ENCODE data around the gene TCF7L2.

The TCF7L2 gene

DNA sequence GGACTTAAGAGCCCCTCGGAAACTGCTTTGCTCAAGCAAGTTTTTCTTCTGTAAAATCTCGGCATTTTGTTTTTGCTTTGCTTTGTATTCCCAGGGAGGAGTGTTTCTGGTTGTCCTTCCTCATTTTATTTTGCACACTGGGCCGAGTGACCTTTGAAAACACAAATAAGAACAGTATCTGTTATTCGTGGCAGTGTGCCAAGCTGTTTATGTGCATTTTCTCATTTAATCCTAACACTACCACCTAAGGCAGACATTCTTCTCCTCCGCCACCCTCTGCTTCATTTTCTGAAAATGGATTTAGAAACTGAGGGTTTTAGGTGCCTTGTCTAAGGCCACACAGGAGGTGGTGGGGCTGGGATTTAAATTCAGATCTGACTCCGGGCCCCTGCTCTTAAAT, 218.5 kb downstream of the TCF7L2 start:
- Histone ChIP-seq H3K4me1 (ENCODE audit: control insufficient read depth, insufficient read depth, low read length, poor library complexity, severe bottlenecking) (no peaks in the 10 kb centered on the region), H3K27ac (ENCODE audit: low read depth, low read length, severe bottlenecking) (no peak overlapping the region), H3K4me3 (ENCODE audit: extremely low read depth, insufficient read depth, low read length, poor library complexity, severe bottlenecking) (no peak overlapping the region), H3K36me3 (ENCODE audit: control insufficient read depth, insufficient read depth, low read length) (peaks cover 35% of the 10 kb centered on the region), H3K9me3 (ENCODE audit: control insufficient read depth, low read length) (no peaks in the 10 kb centered on the region)
- WGBS, 2 experiments (ENCODE audit: insufficient coverage in 2 of 2), result 87 to 97% methylated on average over 4 to 5 of the region's 6 CpGs

DNA sequence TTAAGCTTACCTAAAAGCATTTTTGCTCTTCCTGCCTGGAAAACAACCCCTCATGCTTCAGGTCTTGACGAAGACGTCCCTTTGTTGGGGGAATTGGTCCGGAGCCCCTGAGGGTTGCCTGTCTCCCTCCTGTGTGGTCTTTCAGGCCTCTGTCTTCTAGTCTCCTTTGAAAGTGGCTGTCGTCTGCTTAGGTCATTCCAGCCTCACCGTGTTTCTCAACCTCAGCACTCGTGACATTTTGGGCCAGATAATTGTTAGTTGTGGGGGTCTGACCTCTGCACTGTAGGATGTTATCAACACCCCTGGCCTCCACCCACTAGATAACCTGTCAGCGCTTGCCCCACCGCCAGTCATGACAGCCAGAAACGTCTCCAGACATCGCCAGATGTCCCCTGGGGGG, 219.1 kb downstream of the TCF7L2 start:
- H3K36me3 ChIP-seq (ENCODE audit: control insufficient read depth, insufficient read depth, low read length), result peaks cover 30% of the 10 kb centered on the region
- no peaks in the 10 kb centered on the region for H3K9me3 ChIP-seq (ENCODE audit: control insufficient read depth, low read length)
- H3K4me1 ChIP-seq (ENCODE audit: control insufficient read depth, insufficient read depth, low read length, poor library complexity, severe bottlenecking), result no peaks in the 10 kb centered on the region
- no peak overlapping the region for H3K27ac ChIP-seq (ENCODE audit: low read depth, low read length, severe bottlenecking)
- H3K4me3 ChIP-seq (ENCODE audit: extremely low read depth, insufficient read depth, low read length, poor library complexity, severe bottlenecking), result no peak overlapping the region
- WGBS, 2 experiments (ENCODE audit: insufficient coverage in 2 of 2), result 58 to 71% methylated on average over 9 of the region's 10 CpGs

DNA sequence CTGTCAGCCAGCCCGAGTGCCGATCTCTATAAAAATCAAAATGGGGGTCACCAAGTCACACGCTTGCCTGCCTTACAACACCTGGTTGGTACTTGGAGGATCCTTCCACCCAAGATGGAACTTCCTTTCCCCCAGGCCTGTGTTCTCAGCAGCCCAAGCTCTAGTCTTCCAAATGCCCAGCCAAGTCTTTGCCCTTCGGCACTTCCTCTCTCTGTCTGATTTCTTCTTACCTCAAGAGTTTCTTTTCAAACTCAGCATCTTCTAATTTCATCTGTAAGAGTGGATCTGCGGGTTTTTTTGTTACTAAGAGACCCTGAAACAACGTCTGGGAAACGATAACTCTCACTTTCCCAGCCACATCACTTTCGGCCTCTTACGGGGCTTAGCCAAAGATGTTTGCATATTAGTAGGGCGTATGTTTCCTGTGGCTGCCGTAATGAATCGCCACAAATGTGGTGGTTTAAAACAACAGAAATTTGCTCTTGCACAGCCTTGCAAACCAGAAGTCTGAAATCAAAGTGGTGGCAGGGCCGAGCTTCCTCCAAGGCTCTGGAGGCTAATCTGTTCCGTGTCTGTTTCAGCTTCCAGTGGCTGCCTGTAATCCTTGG, 219.9 kb downstream of the TCF7L2 start:
- Histone ChIP-seq H3K27ac (ENCODE audit: low read depth, low read length, severe bottlenecking) (no peak overlapping the region), H3K4me3 (ENCODE audit: extremely low read depth, insufficient read depth, low read length, poor library complexity, severe bottlenecking) (no peak overlapping the region), H3K4me1 (ENCODE audit: control insufficient read depth, insufficient read depth, low read length, poor library complexity, severe bottlenecking) (no peaks in the 10 kb centered on the region), H3K9me3 (ENCODE audit: control insufficient read depth, low read length) (no peaks in the 10 kb centered on the region), H3K36me3 (ENCODE audit: control insufficient read depth, insufficient read depth, low read length) (peaks cover 24% of the 10 kb centered on the region)
- 97% methylated on average over 13 of the region's 14 CpGs for WGBS, 2 experiments (ENCODE audit: insufficient coverage in 2 of 2)

DNA sequence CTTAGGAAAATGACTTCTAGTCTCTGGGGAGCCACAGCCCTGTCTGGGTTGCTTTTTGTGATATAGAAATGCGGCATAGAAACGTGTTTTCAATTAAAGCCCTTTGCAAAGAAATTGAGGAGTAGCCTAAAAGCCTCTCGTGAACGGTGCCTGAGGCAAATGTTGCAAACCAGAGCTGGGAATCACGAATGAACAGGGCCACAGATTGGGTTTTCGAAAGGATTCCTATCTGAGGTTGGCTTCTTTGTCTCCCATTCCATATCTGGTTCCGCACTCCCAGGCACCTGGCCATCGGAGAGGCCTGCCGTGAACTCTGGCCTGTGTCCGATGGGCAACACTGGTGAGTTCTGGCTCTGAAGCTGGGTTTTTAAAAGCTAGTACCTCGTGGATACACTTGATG, 221.6 kb downstream of the TCF7L2 start:
- no peaks in the 10 kb centered on the region for H3K9me3 ChIP-seq (ENCODE audit: control insufficient read depth, low read length)
- WGBS, 2 experiments (ENCODE audit: insufficient coverage in 2 of 2), result 94 to 96% methylated on average over 11 of the region's 11 CpGs

DNA sequence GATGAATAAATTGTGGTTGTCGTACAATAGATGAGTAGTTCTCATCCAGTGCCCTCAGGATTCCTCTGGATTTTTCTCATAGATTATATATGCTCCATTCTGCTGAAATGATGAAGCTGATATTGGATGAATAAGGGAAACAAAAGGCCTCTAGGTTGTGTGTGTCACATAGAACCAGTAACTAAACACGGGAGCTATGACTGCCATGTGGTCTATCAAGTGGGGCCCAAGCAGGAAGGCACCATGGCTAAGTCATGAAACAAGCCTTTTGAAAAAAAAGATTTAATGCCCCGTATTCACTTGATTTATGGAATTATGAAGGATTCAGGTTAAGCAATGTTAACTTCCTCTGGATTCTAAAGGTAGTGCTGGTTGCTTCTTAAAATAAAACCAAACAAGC, 225.1 kb downstream of the TCF7L2 start:
- Histone ChIP-seq H3K4me1 (ENCODE audit: control insufficient read depth, insufficient read depth, low read length, poor library complexity, severe bottlenecking) (peaks cover 7% of the 10 kb centered on the region), H3K27ac (ENCODE audit: low read depth, low read length, severe bottlenecking) (no peak overlapping the region), H3K36me3 (ENCODE audit: control insufficient read depth, insufficient read depth, low read length) (no peaks in the 10 kb centered on the region), H3K4me3 (ENCODE audit: extremely low read depth, insufficient read depth, low read length, poor library complexity, severe bottlenecking) (no peak overlapping the region), H3K9me3 (ENCODE audit: control insufficient read depth, low read length) (no peaks in the 10 kb centered on the region)
- 85 to 91% methylated on average over 1 to 2 of the region's 3 CpGs for WGBS, 2 experiments (ENCODE audit: insufficient coverage in 2 of 2)

More for the DNA sequence above, 221.6 kb downstream of the TCF7L2 start:
- H3K36me3 ChIP-seq (ENCODE audit: control insufficient read depth, insufficient read depth, low read length), result peaks cover 10% of the 10 kb centered on the region
- no peak overlapping the region for H3K27ac ChIP-seq (ENCODE audit: low read depth, low read length, severe bottlenecking)
- no peak overlapping the region for H3K4me3 ChIP-seq (ENCODE audit: extremely low read depth, insufficient read depth, low read length, poor library complexity, severe bottlenecking)
- peaks cover 7% of the 10 kb centered on the region for H3K4me1 ChIP-seq (ENCODE audit: control insufficient read depth, insufficient read depth, low read length, poor library complexity, severe bottlenecking)

DNA sequence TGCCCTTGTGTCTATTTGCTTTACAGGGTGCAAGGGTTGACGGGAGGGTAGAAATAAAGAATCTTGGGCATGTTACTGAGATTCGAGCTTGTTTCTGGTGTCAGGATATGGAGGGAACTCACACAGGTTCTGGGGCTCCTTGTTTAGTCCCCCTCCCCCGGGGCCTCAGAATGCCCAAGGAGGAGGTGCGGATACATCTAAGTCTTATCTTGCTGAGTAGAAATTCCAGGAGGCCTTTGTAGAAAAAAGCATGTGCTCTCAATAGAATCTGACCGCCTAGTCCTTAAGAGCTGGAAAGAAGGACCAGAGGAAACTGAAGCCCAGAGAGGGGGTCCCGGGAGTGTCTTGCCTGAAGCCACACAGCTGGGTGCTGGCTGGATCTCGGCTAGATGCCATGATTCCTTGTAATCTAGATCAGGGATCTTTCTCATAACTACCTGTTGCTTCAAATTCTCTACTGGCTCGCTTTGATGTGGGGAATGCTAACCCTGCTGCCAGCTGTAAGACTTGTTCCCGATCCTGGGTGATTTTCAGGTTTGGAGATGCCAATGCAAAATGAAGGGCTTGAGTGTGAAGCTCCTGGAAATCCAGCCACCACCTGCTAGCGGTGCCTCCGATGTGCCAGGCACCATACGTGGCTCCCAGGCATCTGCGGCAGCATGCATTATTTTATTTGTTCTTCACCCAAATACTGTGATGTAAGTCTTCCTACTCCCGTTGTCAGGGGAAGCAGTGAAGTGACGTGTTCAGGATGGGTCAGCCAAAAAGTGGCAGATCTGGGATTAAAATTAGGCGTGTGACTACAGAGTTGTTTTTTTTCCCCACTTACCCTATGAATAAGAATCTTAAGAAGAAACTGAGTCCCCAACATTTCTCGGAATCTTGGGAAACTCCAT, 226.0 kb downstream of the TCF7L2 start:
- Histone ChIP-seq H3K9me3 (ENCODE audit: control insufficient read depth, low read length) (no peaks in the 10 kb centered on the region), H3K27ac (ENCODE audit: low read depth, low read length, severe bottlenecking) (no peak overlapping the region), H3K36me3 (ENCODE audit: control insufficient read depth, insufficient read depth, low read length) (no peaks in the 10 kb centered on the region), H3K4me3 (ENCODE audit: extremely low read depth, insufficient read depth, low read length, poor library complexity, severe bottlenecking) (no peak overlapping the region), H3K4me1 (ENCODE audit: control insufficient read depth, insufficient read depth, low read length, poor library complexity, severe bottlenecking) (peaks cover 12% of the 10 kb centered on the region)
- 96 to 97% methylated on average over 9 to 11 of the region's 17 CpGs for WGBS, 2 experiments (ENCODE audit: insufficient coverage in 2 of 2)

DNA sequence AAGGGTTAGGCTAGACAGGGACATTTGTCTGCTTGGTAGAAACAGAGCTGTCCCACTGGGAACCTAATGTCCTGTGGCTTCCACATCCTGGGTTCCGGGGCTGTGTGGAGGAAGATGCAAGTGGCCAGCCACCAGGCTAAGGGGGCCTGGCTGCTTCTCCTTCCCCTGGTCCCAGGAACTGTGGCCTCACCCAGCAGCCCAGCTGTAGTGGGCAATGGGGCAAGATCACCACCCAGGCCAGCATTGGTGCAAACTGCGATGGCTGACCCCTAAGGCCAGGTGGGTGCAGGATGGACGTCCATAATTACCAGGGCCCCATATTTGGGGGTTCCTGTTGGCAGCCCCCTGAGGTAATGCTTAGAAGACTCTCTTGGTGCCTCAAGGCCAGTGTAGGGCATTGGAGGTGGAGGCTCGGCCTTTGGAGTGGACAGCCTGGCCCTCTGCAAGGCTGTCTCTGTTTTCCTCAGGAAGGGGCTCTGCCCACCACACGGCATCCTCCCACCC, 226.7 kb downstream of the TCF7L2 start:
- Histone ChIP-seq H3K9me3 (ENCODE audit: control insufficient read depth, low read length) (no peaks in the 10 kb centered on the region), H3K4me1 (ENCODE audit: control insufficient read depth, insufficient read depth, low read length, poor library complexity, severe bottlenecking) (peaks cover 14% of the 10 kb centered on the region), H3K36me3 (ENCODE audit: control insufficient read depth, insufficient read depth, low read length) (no peaks in the 10 kb centered on the region), H3K4me3 (ENCODE audit: extremely low read depth, insufficient read depth, low read length, poor library complexity, severe bottlenecking) (no peak overlapping the region), H3K27ac (ENCODE audit: low read depth, low read length, severe bottlenecking) (no peak overlapping the region)
- WGBS, 2 experiments (ENCODE audit: insufficient coverage in 2 of 2), result 85 to 98% methylated on average over 2 to 4 of the region's 5 CpGs

DNA sequence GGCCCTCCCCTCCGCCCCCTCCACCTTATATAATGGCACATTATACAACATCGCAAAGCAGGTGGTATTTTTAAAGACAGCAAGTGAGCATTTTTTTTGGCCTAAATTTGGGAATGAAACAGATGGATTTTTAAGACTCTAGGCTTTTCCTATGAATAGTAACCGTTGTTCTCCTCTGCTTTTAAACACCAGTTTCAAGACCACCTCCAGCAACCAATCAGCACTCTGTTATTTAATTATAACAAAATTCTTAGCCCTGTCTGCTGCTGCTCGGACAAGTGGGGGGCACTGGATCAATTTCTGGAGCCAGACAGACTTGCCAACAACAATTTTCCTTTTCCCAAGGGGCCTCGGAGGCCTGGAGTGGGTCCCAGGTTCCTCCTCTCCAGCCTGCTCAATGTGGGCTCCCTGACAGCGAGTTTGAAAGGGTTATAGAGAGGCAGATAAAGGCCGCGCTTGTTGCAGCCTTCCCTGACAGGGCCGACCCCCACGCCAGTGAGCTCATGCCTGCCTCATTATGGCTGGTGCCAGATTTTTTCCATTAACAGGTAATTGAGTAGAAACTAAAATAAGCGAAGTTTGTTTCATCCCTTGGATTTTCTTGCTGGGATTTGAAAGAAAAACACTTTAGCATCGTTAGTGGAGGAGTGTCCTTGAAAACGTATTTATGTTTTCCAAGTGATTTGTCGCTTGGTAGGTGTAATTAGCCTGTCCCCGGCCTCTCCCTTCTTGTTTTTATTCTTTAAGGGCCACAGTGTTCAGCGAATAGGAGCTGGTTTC, 227.3 kb downstream of the TCF7L2 start:
- Histone ChIP-seq H3K9me3 (ENCODE audit: control insufficient read depth, low read length) (no peaks in the 10 kb centered on the region), H3K36me3 (ENCODE audit: control insufficient read depth, insufficient read depth, low read length) (no peaks in the 10 kb centered on the region), H3K4me3 (ENCODE audit: extremely low read depth, insufficient read depth, low read length, poor library complexity, severe bottlenecking) (no peak overlapping the region), H3K27ac (ENCODE audit: low read depth, low read length, severe bottlenecking) (no peak overlapping the region), H3K4me1 (ENCODE audit: control insufficient read depth, insufficient read depth, low read length, poor library complexity, severe bottlenecking) (peaks cover 14% of the 10 kb centered on the region)
- 79 to 88% methylated on average over 8 to 11 of the region's 16 CpGs for WGBS, 2 experiments (ENCODE audit: insufficient coverage in 2 of 2)

DNA sequence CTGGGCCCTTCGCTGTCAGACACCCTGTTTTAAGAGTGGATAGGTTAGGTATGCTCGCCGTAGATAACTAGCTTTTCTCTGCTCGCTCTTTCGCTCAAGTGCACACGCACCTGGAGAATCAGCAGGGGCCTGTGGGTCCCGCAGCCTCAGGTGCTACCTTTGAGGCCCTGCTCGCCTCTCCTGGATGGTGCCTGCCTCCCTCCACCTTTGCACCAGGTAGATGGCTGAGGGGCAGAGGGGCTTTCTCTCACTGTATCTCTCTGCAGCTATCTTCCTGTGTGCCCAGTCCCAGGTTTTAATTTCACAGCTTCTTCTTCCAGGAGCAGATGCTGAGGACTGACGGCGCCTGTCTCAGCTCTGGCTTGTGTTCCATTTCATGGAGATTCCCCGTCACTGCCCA, 227.9 kb downstream of the TCF7L2 start:
- 92 to 97% methylated on average over 6 to 11 of the region's 11 CpGs for WGBS, 2 experiments (ENCODE audit: insufficient coverage in 2 of 2)
- H3K4me3 ChIP-seq (ENCODE audit: extremely low read depth, insufficient read depth, low read length, poor library complexity, severe bottlenecking), result no peak overlapping the region
- no peak overlapping the region for H3K27ac ChIP-seq (ENCODE audit: low read depth, low read length, severe bottlenecking)
- H3K36me3 ChIP-seq (ENCODE audit: control insufficient read depth, insufficient read depth, low read length), result no peaks in the 10 kb centered on the region
- H3K4me1 ChIP-seq (ENCODE audit: control insufficient read depth, insufficient read depth, low read length, poor library complexity, severe bottlenecking), result peaks cover 14% of the 10 kb centered on the region
- no peaks in the 10 kb centered on the region for H3K9me3 ChIP-seq (ENCODE audit: control insufficient read depth, low read length)

DNA sequence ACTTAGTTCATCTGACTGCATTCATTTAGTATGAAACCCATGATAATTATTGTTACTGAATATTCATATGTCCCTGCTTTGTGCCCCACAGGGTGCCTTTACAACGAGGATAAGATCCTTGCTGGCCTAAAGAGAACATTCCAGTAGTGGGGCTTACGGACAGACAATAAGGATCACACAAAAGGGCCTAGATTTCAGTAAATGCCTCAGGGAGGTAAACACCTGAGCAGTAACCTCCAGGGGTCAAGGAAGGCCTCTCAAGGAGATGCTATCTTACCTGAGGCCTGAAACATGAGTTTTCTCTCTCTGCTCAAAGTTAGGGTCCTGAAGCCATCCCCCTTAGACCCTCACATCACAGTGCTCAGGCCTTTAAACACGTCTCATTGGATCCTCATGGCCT, 228.7 kb downstream of the TCF7L2 start:
- Histone ChIP-seq H3K27ac (ENCODE audit: low read depth, low read length, severe bottlenecking) (no peak overlapping the region), H3K4me1 (ENCODE audit: control insufficient read depth, insufficient read depth, low read length, poor library complexity, severe bottlenecking) (peaks cover 14% of the 10 kb centered on the region), H3K9me3 (ENCODE audit: control insufficient read depth, low read length) (no peaks in the 10 kb centered on the region), H3K36me3 (ENCODE audit: control insufficient read depth, insufficient read depth, low read length) (no peaks in the 10 kb centered on the region), H3K4me3 (ENCODE audit: extremely low read depth, insufficient read depth, low read length, poor library complexity, severe bottlenecking) (no peak overlapping the region)
- WGBS, 2 experiments (ENCODE audit: insufficient coverage in 2 of 2), result 69 to 73% methylated on average over 2 to 3 of the region's 3 CpGs

All from mesodermal cell (in vitro differentiated cells).